Measurements from ENCODE around the gene NACAD.

Gene NACAD, protein sequence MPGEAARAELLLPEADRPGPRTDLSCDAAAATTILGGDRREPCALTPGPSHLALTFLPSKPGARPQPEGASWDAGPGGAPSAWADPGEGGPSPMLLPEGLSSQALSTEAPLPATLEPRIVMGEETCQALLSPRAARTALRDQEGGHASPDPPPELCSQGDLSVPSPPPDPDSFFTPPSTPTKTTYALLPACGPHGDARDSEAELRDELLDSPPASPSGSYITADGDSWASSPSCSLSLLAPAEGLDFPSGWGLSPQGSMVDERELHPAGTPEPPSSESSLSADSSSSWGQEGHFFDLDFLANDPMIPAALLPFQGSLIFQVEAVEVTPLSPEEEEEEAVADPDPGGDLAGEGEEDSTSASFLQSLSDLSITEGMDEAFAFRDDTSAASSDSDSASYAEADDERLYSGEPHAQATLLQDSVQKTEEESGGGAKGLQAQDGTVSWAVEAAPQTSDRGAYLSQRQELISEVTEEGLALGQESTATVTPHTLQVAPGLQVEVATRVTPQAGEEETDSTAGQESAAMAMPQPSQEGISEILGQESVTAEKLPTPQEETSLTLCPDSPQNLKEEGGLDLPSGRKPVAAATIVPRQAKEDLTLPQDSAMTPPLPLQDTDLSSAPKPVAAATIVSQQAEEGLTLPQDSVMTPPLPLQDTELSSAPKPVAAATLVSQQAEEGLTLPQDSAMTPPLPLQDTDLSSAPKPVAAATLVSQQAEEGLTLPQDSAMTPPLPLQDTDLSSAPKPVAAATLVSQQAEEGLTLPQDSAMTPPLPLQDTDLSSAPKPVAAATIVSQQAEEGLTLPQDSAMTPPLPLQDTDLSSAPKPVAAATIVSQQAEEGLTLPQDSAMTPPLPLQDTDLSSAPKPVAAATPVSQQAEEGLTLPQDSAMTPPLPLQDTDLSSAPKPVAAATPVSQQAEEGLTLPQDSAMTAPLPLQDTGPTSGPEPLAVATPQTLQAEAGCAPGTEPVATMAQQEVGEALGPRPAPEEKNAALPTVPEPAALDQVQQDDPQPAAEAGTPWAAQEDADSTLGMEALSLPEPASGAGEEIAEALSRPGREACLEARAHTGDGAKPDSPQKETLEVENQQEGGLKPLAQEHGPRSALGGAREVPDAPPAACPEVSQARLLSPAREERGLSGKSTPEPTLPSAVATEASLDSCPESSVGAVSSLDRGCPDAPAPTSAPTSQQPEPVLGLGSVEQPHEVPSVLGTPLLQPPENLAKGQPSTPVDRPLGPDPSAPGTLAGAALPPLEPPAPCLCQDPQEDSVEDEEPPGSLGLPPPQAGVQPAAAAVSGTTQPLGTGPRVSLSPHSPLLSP (N-terminal part only)

DNA sequence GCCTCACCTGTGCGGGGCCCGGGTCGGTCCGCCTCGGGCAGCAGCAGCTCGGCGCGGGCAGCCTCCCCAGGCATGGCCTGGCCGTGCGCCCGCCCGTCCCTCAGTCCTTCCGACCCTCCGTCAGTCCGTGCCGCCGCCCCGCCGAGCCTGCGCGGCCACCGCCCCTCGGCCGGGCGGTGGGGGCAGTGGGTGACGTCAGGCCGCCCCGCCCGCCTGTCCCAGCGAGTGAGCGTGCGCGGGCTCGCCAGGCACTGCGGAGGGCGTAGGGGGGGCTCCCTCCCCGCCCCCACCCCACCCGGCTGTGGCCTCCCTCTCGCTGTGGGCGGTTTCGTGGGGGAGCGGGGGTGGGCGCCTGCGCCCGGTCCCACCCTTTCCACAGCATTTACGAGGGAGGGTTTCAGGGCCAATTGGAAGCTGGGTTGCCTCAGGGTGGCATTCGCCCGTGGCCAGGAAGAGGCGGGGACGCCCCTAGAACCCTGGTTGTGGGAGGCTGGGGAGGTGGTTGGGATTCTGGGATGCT is at the start of gene NACAD:
Gene NACAD (minus strand): TSS at position 149 of the 520 bp plus-strand sequence. CDS start 75 bp downstream, at position 74.
- DNase-seq (ENCODE audit: low read depth), result no peak
- TF ChIP-seq, protein P1, sequence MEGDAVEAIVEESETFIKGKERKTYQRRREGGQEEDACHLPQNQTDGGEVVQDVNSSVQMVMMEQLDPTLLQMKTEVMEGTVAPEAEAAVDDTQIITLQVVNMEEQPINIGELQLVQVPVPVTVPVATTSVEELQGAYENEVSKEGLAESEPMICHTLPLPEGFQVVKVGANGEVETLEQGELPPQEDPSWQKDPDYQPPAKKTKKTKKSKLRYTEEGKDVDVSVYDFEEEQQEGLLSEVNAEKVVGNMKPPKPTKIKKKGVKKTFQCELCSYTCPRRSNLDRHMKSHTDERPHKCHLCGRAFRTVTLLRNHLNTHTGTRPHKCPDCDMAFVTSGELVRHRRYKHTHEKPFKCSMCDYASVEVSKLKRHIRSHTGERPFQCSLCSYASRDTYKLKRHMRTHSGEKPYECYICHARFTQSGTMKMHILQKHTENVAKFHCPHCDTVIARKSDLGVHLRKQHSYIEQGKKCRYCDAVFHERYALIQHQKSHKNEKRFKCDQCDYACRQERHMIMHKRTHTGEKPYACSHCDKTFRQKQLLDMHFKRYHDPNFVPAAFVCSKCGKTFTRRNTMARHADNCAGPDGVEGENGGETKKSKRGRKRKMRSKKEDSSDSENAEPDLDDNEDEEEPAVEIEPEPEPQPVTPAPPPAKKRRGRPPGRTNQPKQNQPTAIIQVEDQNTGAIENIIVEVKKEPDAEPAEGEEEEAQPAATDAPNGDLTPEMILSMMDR (IDR thresholded peaks at IDR 0.05; ENCODE audit: low read length, missing control alignments), result no peak
- H3K4me3 ChIP-seq (replicated peaks; ENCODE audit: low read depth, low read length), result peak within 1 kb of the TSS; percentile 57

DNA sequence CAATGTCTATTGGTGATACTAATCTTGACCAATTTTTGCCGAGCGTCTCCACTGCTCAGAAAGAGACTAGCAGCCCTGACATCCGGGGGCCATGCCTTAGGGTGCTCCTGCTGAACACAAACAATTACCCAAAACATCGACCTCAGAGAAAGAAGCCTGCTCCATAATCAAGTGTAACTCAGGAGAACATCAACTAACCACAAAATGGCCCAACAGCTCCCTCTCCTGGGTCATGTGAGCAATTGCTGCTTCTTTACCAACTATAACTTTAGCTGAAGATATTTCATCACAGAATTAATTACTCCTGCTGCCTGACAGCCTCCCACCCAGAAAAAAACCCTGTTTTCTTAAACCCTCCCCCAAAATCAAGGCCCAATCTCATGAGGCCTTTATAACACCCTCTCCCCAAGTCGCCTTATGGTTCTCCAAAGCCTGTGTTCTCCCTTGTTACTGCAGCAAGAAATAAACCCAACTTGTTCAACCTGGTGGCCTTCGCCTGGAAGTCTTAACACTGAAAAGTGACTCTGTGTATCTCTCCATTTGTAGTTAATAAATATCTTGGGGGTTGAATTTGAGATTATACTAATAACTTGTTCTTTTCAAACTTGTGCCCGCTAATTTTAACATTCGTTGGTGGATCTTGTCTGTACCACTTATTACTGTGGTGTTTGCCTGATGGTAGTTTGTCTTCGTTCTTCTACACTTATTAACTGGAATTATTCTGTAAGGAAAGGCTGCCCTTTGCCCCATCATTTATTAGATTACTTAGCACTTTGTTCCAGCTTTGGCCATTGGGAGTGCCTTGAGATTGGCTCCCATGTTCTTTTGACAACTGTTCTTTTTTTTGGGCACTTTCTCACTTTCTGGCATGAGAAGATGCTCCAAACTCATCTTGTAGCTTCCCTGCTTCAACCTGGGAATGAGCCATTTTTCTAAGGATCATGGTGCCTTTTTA is 47.6 kb upstream of the NACAD start:
- TF ChIP-seq, protein P1 (IDR thresholded peaks at IDR 0.05; ENCODE audit: low read length, missing control alignments), result peak; percentile 89
- DNase-seq (ENCODE audit: low read depth), result peak; percentile 87
- H3K4me3 ChIP-seq (replicated peaks; ENCODE audit: low read depth, low read length), result no peak overlapping the region

DNA sequence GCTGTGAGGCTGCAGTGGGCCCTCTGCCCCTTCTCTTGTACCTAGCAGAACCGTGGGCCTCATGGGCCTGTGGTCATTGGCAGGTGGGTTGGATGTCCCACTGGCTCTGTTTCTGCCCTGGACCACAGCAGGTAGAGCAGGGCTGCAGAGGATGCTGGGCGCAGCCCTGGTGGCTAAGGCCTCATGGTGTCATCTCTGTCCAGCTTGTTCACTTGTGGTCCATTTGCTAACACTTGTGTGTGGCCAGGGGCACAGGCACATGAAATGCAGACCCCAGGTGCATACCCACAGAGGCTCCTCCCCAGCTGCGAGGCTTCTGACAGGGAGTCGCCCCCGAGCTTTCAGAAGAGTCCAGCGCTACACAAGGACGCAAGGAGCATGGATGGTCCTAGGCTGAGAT is 45.1 kb upstream of the NACAD start:
- no peak overlapping the region for H3K4me3 ChIP-seq (replicated peaks; ENCODE audit: low read depth, low read length)
- DNase-seq (ENCODE audit: low read depth), result no peak
- TF ChIP-seq, protein P1 (IDR thresholded peaks at IDR 0.05; ENCODE audit: low read length, missing control alignments), result no peak

DNA sequence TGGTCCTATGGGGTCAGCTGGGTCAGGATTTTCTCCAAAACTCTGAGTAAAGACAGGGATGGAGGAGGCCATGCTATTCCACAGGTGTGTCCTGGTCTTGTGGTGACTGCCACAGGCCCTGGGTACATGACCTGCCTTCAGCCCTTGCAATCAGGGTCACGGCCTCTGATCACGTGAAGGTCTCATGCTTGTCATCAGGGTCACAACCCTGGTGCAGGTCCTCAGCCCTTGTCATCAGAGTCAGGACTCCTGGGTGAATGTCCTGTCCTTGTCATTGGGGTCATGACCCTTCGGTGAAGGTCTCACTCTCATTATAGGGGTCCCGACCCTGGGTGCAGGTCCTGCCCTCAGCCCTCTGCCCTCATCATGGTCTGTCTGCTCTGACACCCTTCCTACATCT is 44.6 kb upstream of the NACAD start:
- TF ChIP-seq, protein P1 (IDR thresholded peaks at IDR 0.05; ENCODE audit: low read length, missing control alignments), result no peak
- DNase-seq (ENCODE audit: low read depth), result no peak
- H3K4me3 ChIP-seq (replicated peaks; ENCODE audit: low read depth, low read length), result no peak overlapping the region

DNA sequence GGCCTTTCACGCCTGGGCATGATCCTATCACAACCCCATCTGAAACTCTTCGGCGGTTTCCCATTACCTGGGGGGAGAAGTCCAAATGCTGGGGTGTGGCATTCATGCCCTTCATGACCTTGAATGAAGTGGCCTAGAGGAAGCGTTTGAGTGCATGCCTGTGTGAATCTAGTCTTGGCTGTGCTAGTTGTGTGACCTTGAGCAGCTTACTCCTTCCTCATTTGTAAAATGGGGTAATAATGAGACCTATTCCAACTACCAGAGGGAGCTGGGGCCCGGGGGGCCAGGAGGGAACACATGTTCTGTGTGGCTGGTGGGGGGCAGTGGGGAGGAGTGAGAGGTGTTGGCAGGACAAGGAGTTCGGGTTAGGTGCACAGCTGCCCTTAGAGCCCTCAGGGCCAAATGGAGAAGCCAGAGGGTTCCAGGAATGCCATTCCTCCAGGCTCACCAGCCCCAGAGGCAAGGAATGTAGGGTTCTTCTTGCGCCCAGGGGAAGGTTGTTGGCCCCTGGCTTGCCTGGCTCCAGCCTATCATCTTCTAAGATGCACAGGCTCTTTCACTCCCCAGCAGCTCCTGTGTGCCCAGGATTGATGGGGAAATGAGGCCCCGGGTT is 44.0 kb upstream of the NACAD start:
- H3K4me3 ChIP-seq (replicated peaks; ENCODE audit: low read depth, low read length), result no peak overlapping the region
- TF ChIP-seq, protein P1 (IDR thresholded peaks at IDR 0.05; ENCODE audit: low read length, missing control alignments), result no peak
- no peak for DNase-seq (ENCODE audit: low read depth)

Measured in fibroblast of pulmonary artery (primary cell).